GM12872 (cell line): ENCODE data around the gene ELOB.

ENCODE experiments used
- TF ChIP-seq, protein P1 (sequence below): IDR thresholded peaks from 3 replicates; pipeline ENCODE4 v1.5.1; 2011; ENCODE audit warnings: low read depth, mild to moderate bottlenecking, low read length, moderate library complexity; ENCODE audit not compliant: insufficient read depth

Gene ELOB

DNA sequence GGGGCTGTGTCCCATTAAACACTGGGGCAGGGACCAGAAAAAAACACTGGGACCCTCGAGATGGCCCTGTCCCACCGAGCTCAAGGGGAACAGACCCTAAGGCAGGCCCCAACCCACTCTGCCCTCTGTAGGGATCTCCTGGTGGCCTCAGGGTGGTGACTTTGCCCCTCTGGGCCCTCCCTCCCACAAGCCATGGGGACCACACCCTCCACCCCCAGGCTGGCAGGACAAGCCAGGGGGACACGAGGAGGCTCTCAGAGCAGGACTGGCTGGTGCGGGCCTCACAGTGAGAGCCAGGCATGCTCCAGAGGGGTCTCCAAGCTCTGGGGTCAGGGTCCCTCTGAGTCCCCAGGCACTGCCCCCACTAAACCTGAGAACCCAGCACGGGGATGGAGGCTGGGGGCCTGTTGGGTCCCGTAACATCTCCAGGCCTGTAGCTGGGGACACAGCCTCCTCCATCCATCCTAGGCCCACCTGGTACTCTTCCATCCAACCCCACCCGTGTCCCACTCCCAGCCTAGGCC lies 39.1 kb downstream of the ELOB start:
- TF ChIP-seq, protein P1, sequence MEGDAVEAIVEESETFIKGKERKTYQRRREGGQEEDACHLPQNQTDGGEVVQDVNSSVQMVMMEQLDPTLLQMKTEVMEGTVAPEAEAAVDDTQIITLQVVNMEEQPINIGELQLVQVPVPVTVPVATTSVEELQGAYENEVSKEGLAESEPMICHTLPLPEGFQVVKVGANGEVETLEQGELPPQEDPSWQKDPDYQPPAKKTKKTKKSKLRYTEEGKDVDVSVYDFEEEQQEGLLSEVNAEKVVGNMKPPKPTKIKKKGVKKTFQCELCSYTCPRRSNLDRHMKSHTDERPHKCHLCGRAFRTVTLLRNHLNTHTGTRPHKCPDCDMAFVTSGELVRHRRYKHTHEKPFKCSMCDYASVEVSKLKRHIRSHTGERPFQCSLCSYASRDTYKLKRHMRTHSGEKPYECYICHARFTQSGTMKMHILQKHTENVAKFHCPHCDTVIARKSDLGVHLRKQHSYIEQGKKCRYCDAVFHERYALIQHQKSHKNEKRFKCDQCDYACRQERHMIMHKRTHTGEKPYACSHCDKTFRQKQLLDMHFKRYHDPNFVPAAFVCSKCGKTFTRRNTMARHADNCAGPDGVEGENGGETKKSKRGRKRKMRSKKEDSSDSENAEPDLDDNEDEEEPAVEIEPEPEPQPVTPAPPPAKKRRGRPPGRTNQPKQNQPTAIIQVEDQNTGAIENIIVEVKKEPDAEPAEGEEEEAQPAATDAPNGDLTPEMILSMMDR: no peak

DNA sequence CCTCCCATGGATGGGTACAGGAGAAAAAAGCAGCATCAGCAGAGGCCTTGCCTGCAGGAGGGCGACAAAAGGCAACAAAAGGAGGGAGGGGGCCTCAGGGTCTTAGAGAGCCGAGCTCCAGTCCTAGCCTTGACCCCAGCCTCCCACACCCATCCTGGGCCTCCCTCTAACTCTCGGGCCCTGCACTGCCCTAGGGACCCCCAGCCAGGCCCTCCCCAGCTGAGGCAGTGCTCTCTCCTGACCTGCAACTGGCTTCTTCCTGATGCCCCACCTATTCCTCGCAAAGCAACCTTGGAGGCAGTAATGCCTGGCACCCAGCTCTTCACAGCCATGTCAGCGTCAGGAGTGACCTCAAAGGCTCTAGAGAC lies 39.9 kb downstream of the ELOB start:
- TF ChIP-seq, protein P1: no peak

DNA sequence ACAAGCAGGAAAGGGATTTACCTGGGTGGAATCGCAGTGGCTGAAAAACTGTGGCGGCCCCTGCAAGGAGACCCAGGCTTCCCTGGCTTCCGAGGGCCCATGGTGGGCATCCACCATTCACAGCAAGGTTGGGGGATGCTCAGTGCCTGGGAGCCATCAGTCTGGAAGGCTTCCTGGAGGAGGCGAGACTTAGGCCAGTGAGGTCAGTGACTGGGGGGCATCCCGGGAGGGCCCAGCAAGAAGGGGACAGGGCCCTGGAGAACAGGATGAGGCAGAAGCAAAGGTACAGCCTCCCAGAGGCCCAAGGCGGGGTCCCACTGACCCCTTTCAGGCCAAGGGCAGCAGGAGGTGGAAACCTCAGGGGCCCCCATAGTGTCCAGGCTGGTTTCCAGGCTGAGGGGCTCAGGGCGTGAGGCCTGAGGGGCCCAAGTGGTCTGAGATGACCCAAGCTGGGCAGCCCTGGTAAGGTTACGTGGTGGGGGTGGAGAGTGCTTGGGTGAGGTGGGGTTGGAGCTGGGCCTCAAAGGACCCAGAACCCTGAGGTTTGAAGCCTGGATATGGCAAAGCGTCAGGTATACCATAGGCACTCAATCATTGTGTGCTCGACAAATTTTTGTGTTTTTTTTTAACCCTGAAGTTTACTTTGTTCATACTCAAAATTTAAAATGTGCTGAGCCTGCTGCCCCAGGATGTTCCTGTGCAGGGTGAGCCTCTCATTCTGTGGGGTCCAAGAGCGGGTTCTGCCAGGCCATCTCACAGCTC lies 40.4 kb downstream of the ELOB start:
- TF ChIP-seq, protein P1: no peak

GRCh38 chr16:2734844-2735515 lies 42.1 kb downstream of the ELOB start:
- TF ChIP-seq, protein P1: no peak

GRCh38 chr16:2728034-2728433 lies 49.0 kb downstream of the ELOB start:
- TF ChIP-seq, protein P1: no peak

DNA sequence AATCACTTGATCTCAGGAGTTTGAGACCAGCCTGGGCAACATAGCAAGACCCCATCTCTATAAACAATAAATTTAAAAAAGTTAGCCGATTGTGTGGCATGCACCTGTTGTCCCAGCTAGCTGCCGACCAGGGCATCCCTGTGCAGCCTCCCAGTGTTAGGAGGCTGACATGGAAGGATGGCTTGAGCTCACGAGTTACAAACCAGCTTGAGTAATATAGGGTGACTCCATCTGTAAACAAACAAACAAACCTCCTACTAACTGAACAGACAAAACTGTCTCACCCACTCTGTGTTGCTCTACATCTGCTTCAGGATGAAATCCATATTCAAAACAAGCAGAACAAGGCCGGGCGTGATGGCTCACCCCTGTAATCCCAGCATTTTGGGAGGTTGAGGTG lies 50.2 kb downstream of the ELOB start:
- TF ChIP-seq, protein P1: no peak

DNA sequence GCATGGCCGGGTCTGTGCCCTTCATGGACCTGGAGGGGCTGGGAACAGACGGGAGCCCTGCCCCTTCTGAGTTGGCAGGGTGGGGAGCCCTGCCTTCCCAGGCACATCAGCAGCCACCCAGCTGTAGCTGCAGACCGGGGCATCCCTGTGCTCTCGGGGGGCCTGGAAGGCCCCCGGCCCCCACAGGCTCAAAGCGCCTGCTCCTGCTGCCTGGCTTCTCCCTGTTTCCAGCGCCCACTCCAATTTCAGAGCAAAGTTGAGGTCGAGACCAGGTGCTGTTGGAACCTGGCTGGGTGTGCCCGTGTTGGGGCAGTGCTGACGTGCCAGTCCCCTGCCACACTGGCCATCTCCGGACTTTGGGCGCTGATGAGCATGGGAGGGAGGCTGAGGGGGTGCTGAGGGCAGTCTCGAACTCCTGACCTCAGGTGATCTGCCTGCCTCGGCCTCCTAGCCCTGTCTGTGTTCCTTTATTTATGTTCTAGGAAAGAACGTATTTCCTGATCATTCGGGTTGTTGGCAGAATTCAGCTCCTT lies 52.2 kb downstream of the ELOB start:
- TF ChIP-seq, protein P1: no peak
